Neural progenitor cell (in vitro differentiated cells): Measurements from ENCODE around the gene LMO1. TPM values are rescaled to one million over a fixed set of nuclear protein-coding genes. Genes with fewer than 3 reads are reported as not detected.
A peak's percentile ranks its signal among the peaks of the same experiment; 100 is the strongest.

Experiments used
- DNase-seq: peaks from one replicate; pipeline ENCODE4 v3.0.0-alpha.2; 2016; ENCODE audit warnings: low spot score
- H2AFZ ChIP-seq: fragments of 200-600 bp; sonication (generic); replicated peaks from 2 replicates; pipeline ENCODE4 v1.6.1; 2016; ENCODE audit warnings: antibody characterized with exemption
- H3F3A ChIP-seq: fragments of 200-600 bp; sonication (generic); 2 replicates; pipeline ENCODE4 v1.6.1; 2016; ENCODE audit warnings: antibody characterized with exemption, low read depth
- H3K27ac ChIP-seq: fragments of 200-600 bp; sonication (generic); 2 replicates; pipeline ENCODE4 v1.5.1; 2016; ENCODE audit warnings: mild to moderate bottlenecking
- H3K27me3 ChIP-seq: fragments of 200-600 bp; sonication (generic); 2 replicates; pipeline ENCODE4 v1.6.1; 2016; ENCODE audit warnings: mild to moderate bottlenecking, moderate library complexity
- H3K36me3 ChIP-seq: fragments of 200-600 bp; sonication (generic); 2 replicates; pipeline ENCODE4 v1.5.1; 2016
- H3K4me1 ChIP-seq: fragments of 200-600 bp; sonication (generic); 2 replicates; pipeline ENCODE4 v1.6.1; 2016; ENCODE audit warnings: mixed run types
- H3K4me2 ChIP-seq: fragments of 200-600 bp; sonication (generic); 2 replicates; pipeline ENCODE4 v1.6.1; 2016
- H3K4me3 ChIP-seq: fragments of 200-600 bp; sonication (generic); 2 replicates; pipeline ENCODE4 v1.5.1; 2016
- H3K79me2 ChIP-seq: fragments of 200-600 bp; sonication (generic); 2 replicates; pipeline ENCODE4 v1.6.1; 2016; ENCODE audit warnings: low read depth
- H3K9ac ChIP-seq: fragments of 200-600 bp; sonication (generic); 2 replicates; pipeline ENCODE4 v1.6.1; 2016
- H3K9me3 ChIP-seq: fragments of 200-600 bp; sonication (generic); 2 replicates; pipeline ENCODE4 v1.5.1; 2016; ENCODE audit warnings: low read depth
- H4K20me1 ChIP-seq: fragments of 200-600 bp; sonication (generic); 2 replicates; pipeline ENCODE4 v1.6.1; 2016; ENCODE audit warnings: low read depth
- H3K27ac Mint-ChIP-seq: 3 replicates; pipeline ENCODE4 v1.8.0; 2021; ENCODE audit warnings: mixed read lengths
- H3K27me3 Mint-ChIP-seq: 2 replicates; pipeline ENCODE4 v1.8.0; 2022; ENCODE audit warnings: low read depth, mild to moderate bottlenecking, inconsistent platforms, moderate library complexity, mixed read lengths; ENCODE audit not compliant: insufficient read depth
- H3K36me3 Mint-ChIP-seq: 3 replicates; pipeline ENCODE4 v1.8.0; 2021; ENCODE audit warnings: mixed read lengths
- H3K4me1 Mint-ChIP-seq: 3 replicates; pipeline ENCODE4 v1.8.0; 2021; ENCODE audit warnings: mixed read lengths
- H3K4me3 Mint-ChIP-seq: 3 replicates; pipeline ENCODE4 v1.8.0; 2021; ENCODE audit warnings: mild to moderate bottlenecking, moderate library complexity, mixed read lengths
- H3K9me3 Mint-ChIP-seq: 3 replicates; pipeline ENCODE4 v1.8.0; 2020; ENCODE audit warnings: mixed read lengths
- EZH2 ChIP-seq: fragments of 200-600 bp; sonication (generic); IDR thresholded peaks from 2 replicates; pipeline ENCODE4 v1.6.1; 2017; ENCODE audit warnings: antibody characterized with exemption, mild to moderate bottlenecking, moderate library complexity
- EZH2phosphoT487 ChIP-seq: fragments of 200-600 bp; sonication (generic); IDR thresholded peaks from 2 replicates; pipeline ENCODE4 v1.6.1; 2017; ENCODE audit warnings: antibody characterized with exemption
- total RNA-seq: library from RNA; depleted of rRNA; stranded (reverse); fragments of >200 nt; gene quantifications from 2 replicates; pipeline ENCODE4 v1.2.3, GENCODE V29; 2015; ENCODE audit warnings: low replicate concordance
- TF ChIP-seq, protein P1 (sequence below): fragments of 200-600 bp; sonication (generic); IDR thresholded peaks from 2 replicates; pipeline ENCODE4 v1.5.1; 2017; ENCODE audit warnings: antibody characterized with exemption, mild to moderate bottlenecking

The LMO1 gene
- total RNA-seq, 1 donor from 2014 or later = 2.9 TPM

GRCh38 chr11:8266246-8267241, 2.9 kb upstream of the LMO1 start:
- no peak for DNase-seq
- Histone ChIP-seq H3K9ac (no peak overlapping the region), H3K4me3 (no peak overlapping the region), H3K4me1 (peaks cover 57% of the 10 kb centered on the region), H2AFZ (no peak overlapping the region), H3K4me2 (peak overlapping the region; percentile 95), H3K36me3 (no peaks in the 10 kb centered on the region), H3K27ac (no peak overlapping the region), H3K79me2 (peaks cover 41% of the 10 kb centered on the region), H4K20me1 (peaks cover 16% of the 10 kb centered on the region), H3K27me3 (peaks cover 81% of the 10 kb centered on the region), H3K9me3 (no peaks in the 10 kb centered on the region), H3F3A (peaks cover 44% of the 10 kb centered on the region)
- peaks cover 43% of the 10 kb centered on the region for H3K27me3 Mint-ChIP-seq
- TF ChIP-seq, protein P1, sequence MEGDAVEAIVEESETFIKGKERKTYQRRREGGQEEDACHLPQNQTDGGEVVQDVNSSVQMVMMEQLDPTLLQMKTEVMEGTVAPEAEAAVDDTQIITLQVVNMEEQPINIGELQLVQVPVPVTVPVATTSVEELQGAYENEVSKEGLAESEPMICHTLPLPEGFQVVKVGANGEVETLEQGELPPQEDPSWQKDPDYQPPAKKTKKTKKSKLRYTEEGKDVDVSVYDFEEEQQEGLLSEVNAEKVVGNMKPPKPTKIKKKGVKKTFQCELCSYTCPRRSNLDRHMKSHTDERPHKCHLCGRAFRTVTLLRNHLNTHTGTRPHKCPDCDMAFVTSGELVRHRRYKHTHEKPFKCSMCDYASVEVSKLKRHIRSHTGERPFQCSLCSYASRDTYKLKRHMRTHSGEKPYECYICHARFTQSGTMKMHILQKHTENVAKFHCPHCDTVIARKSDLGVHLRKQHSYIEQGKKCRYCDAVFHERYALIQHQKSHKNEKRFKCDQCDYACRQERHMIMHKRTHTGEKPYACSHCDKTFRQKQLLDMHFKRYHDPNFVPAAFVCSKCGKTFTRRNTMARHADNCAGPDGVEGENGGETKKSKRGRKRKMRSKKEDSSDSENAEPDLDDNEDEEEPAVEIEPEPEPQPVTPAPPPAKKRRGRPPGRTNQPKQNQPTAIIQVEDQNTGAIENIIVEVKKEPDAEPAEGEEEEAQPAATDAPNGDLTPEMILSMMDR = no peak
- TF ChIP-seq EZH2phosphoT487 (no peak), EZH2 (no peak)
- no peaks in the 10 kb centered on the region for H3K36me3 Mint-ChIP-seq
- no peak overlapping the region for H3K27ac Mint-ChIP-seq
- peaks cover 48% of the 10 kb centered on the region for H3K4me1 Mint-ChIP-seq
- H3K9me3 Mint-ChIP-seq = no peaks in the 10 kb centered on the region
- H3K4me3 Mint-ChIP-seq = peak overlapping the region; percentile 71

GRCh38 chr11:8265681-8266241, 2.1 kb upstream of the LMO1 start:
- H3K36me3 ChIP-seq = no peaks in the 10 kb centered on the region
- no peak overlapping the region for H3K4me3 ChIP-seq
- H3K9me3 ChIP-seq = no peaks in the 10 kb centered on the region
- Mint-ChIP-seq H3K27me3 (peaks cover 50% of the 10 kb centered on the region), H3K36me3 (no peaks in the 10 kb centered on the region), H3K27ac (no peak overlapping the region), H3K4me1 (peaks cover 48% of the 10 kb centered on the region), H3K9me3 (no peaks in the 10 kb centered on the region), H3K4me3 (no peak overlapping the region)
- DNase-seq = peak; percentile 78
- H3K4me1 ChIP-seq = peaks cover 57% of the 10 kb centered on the region
- no peak overlapping the region for H2AFZ ChIP-seq
- H3K79me2 ChIP-seq = peaks cover 48% of the 10 kb centered on the region
- no peak overlapping the region for H3K27ac ChIP-seq
- H3K4me2 ChIP-seq = peak overlapping the region; percentile 13
- peaks cover 44% of the 10 kb centered on the region for H3F3A ChIP-seq
- H3K9ac ChIP-seq = no peak overlapping the region
- H4K20me1 ChIP-seq = peaks cover 16% of the 10 kb centered on the region
- peaks cover 82% of the 10 kb centered on the region for H3K27me3 ChIP-seq
- TF ChIP-seq, protein P1 = peak; percentile 56
- TF ChIP-seq EZH2phosphoT487 (no peak), EZH2 (no peak)

- Histone ChIP-seq H3K9ac (no peak overlapping the region), H3K79me2 (peaks cover 66% of the 10 kb centered on the region), H3K4me3 (peak overlapping the region; percentile 60), H3K9me3 (no peaks in the 10 kb centered on the region), H3K36me3 (no peaks in the 10 kb centered on the region), H2AFZ (peak overlapping the region; percentile 61), H3K4me2 (peak overlapping the region; percentile 93), H3K27me3 (peaks cover 63% of the 10 kb centered on the region), H3F3A (peaks cover 20% of the 10 kb centered on the region), H4K20me1 (no peaks in the 10 kb centered on the region), H3K27ac (no peak overlapping the region), H3K4me1 (peaks cover 45% of the 10 kb centered on the region)
- TF ChIP-seq, protein P1 = peak; percentile 27
- TF ChIP-seq EZH2phosphoT487 (no peak), EZH2 (no peak)
- H3K9me3 Mint-ChIP-seq = no peaks in the 10 kb centered on the region
- DNase-seq = peak; percentile 78
- peaks cover 42% of the 10 kb centered on the region for H3K27me3 Mint-ChIP-seq
- H3K4me3 Mint-ChIP-seq = peak overlapping the region; percentile 84
- H3K27ac Mint-ChIP-seq = no peak overlapping the region
- no peaks in the 10 kb centered on the region for H3K36me3 Mint-ChIP-seq
- H3K4me1 Mint-ChIP-seq = peaks cover 43% of the 10 kb centered on the region
Measured at GRCh38 chr11:8263109-8263768, 439 bp downstream of the LMO1 start.
